SK-N-DZ (cell line): ENCODE results near the gene UTRN.
A peak's percentile ranks its signal among the peaks of the same experiment; 100 is the strongest.

Experiments used
- DNase-seq: peaks from one replicate; pipeline ENCODE4 v3.0.0-alpha.2; 2015; ENCODE audit warnings: low spot score

UTRN gene

GRCh38 chr6:144283646-144284477 lies 1.3 kb upstream of the UTRN start:
- no peak for DNase-seq

- no peak for DNase-seq
Observed at GRCh38 chr6:144284478-144284782, 705 bp upstream of the UTRN start.

GRCh38 chr6:144285548-144285797 lies 338 bp downstream of the UTRN start:
- no peak for DNase-seq

GRCh38 chr6:144285798-144286502 lies 815 bp downstream of the UTRN start:
- DNase-seq = peak; percentile 4

GRCh38 chr6:144286503-144287393 lies 1.6 kb downstream of the UTRN start:
- DNase-seq = no peak

- DNase-seq = no peak
Observed at GRCh38 chr6:144289006-144289405, 3.9 kb downstream of the UTRN start.

- no peak for DNase-seq
Observed at GRCh38 chr6:144292372-144292771, 7.2 kb downstream of the UTRN start.

GRCh38 chr6:144294016-144294415 lies 8.9 kb downstream of the UTRN start:
- DNase-seq = no peak

GRCh38 chr6:144295211-144295610 lies 10.1 kb downstream of the UTRN start:
- DNase-seq = no peak

- no peak for DNase-seq
Observed at GRCh38 chr6:144295981-144296767, 11.0 kb downstream of the UTRN start.

GRCh38 chr6:144296973-144297372 lies 11.8 kb downstream of the UTRN start:
- DNase-seq = no peak

GRCh38 chr6:144297511-144298100 lies 12.5 kb downstream of the UTRN start:
- no peak for DNase-seq

- DNase-seq = no peak
Observed at GRCh38 chr6:144298194-144298593, 13.1 kb downstream of the UTRN start.

GRCh38 chr6:144298916-144299315 lies 13.8 kb downstream of the UTRN start:
- DNase-seq = no peak

GRCh38 chr6:144302701-144303372 lies 17.7 kb downstream of the UTRN start:
- DNase-seq = no peak

GRCh38 chr6:144304223-144304848 lies 19.2 kb downstream of the UTRN start:
- DNase-seq = no peak

- DNase-seq = no peak
Observed at GRCh38 chr6:144305567-144305966, 20.4 kb downstream of the UTRN start.

- no peak for DNase-seq
Observed at GRCh38 chr6:144305985-144306384, 20.9 kb downstream of the UTRN start.

GRCh38 chr6:144307880-144308279 lies 22.7 kb downstream of the UTRN start:
- DNase-seq = no peak

- no peak for DNase-seq
Observed at GRCh38 chr6:144310765-144311164, 25.6 kb downstream of the UTRN start.
